Neural crest cell (in vitro differentiated cells): ENCODE results near the gene SLC7A6. TPM values are rescaled to one million over a fixed set of nuclear protein-coding genes. Genes with fewer than 3 reads are reported as not detected.

Source experiments
- DNase-seq: peaks from one replicate; pipeline ENCODE4 v3.0.0; 2021; ENCODE audit warnings: low read depth, mixed read lengths, low spot score
- H3K27ac Mint-ChIP-seq: one replicate; pipeline ENCODE4 v1.8.0; 2021; ENCODE audit warnings: mild to moderate bottlenecking, mixed read lengths; ENCODE audit not compliant: unreplicated experiment
- H3K27me3 Mint-ChIP-seq: 2 replicates; pipeline ENCODE4 v1.8.0; 2021; ENCODE audit warnings: low read depth, mild to moderate bottlenecking, mixed read lengths
- H3K36me3 Mint-ChIP-seq: 2 replicates; pipeline ENCODE4 v1.8.0; 2021; ENCODE audit warnings: low read depth, mild to moderate bottlenecking, mixed read lengths
- H3K4me1 Mint-ChIP-seq: 2 replicates; pipeline ENCODE4 v1.8.0; 2021; ENCODE audit warnings: mixed read lengths
- H3K4me3 Mint-ChIP-seq: one replicate; pipeline ENCODE4 v1.8.0; 2021; ENCODE audit warnings: mild to moderate bottlenecking, mixed read lengths
- H3K9me3 Mint-ChIP-seq: 2 replicates; pipeline ENCODE4 v1.8.0; 2021; ENCODE audit warnings: mixed read lengths
- total RNA-seq: library from RNA; stranded (reverse); gene quantifications from 2 replicates; pipeline ENCODE4 v1.2.1, GENCODE V29; 2021
- TF ChIP-seq, protein P1 (sequence below): fragments of 200-600 bp; sonication (generic); conservative IDR thresholded peaks from 2 replicates; pipeline ENCODE4 v1.5.0; 2021; ENCODE audit warnings: antibody characterized with exemption, mild to moderate bottlenecking

The SLC7A6 gene
- total RNA-seq, 1 donor from 2014 or later: 41.7 TPM

DNA sequence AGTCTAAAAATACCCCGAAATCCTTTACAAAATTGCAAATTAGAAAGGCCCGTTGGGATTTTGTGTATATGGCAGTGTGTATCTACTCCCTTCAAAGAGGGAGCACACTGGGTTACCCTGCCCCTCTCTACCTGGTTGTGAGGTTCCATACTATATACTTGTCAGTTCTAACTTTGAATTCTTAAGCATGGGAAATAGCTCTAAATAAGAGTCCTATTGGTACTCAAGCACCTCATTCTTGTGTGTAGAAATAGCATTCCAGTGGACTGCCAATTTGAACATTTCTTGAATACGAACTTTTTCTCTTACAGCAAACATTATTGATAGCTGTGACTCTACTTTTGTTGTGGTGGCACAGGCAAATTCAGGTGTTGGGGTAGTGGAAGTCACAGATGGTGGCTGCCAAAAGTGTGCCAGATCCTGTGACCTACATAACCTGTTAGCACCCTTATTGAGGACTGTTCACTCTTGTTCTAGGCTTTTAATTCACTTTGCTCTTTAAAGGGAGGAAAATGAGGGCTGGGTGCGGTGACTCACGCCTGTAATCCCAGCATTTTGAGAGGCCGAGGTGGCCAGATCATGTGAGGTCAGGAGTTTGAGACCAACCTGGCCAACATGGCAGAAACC lies 44.5 kb upstream of the SLC7A6 start:
- no peaks in the 10 kb centered on the region for H3K27me3 Mint-ChIP-seq
- H3K4me3 Mint-ChIP-seq: peak overlapping the region; percentile 44
- no peak for DNase-seq
- peak overlapping the region; percentile 92 for H3K27ac Mint-ChIP-seq
- TF ChIP-seq, protein P1, sequence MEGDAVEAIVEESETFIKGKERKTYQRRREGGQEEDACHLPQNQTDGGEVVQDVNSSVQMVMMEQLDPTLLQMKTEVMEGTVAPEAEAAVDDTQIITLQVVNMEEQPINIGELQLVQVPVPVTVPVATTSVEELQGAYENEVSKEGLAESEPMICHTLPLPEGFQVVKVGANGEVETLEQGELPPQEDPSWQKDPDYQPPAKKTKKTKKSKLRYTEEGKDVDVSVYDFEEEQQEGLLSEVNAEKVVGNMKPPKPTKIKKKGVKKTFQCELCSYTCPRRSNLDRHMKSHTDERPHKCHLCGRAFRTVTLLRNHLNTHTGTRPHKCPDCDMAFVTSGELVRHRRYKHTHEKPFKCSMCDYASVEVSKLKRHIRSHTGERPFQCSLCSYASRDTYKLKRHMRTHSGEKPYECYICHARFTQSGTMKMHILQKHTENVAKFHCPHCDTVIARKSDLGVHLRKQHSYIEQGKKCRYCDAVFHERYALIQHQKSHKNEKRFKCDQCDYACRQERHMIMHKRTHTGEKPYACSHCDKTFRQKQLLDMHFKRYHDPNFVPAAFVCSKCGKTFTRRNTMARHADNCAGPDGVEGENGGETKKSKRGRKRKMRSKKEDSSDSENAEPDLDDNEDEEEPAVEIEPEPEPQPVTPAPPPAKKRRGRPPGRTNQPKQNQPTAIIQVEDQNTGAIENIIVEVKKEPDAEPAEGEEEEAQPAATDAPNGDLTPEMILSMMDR: no peak
- peaks cover 16% of the 10 kb centered on the region for H3K4me1 Mint-ChIP-seq
- H3K36me3 Mint-ChIP-seq: no peaks in the 10 kb centered on the region
- no peaks in the 10 kb centered on the region for H3K9me3 Mint-ChIP-seq

DNA sequence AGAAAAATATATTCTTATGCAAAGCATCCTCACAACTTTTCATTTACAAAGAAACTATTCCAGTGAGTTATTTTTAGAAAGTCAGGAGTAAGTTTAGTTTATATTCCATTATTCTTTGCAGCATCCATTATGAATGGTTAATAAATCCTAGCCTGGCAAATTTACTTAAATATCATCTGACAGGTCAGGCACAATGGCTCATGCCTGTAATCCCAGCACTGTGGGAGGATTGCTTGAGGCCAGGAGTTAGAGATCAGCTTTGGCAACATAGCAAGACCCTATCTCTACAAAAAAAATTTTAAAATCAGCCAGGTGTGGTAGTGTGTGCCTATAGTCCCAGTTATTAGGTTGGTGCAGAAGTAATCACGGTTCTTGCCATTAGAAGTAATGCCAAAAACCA lies 41.3 kb upstream of the SLC7A6 start:
- Mint-ChIP-seq H3K27me3 (no peaks in the 10 kb centered on the region), H3K4me1 (peaks cover 16% of the 10 kb centered on the region), H3K36me3 (no peaks in the 10 kb centered on the region), H3K9me3 (no peaks in the 10 kb centered on the region), H3K4me3 (no peak overlapping the region), H3K27ac (no peak overlapping the region)
- TF ChIP-seq, protein P1: no peak
- no peak for DNase-seq

DNA sequence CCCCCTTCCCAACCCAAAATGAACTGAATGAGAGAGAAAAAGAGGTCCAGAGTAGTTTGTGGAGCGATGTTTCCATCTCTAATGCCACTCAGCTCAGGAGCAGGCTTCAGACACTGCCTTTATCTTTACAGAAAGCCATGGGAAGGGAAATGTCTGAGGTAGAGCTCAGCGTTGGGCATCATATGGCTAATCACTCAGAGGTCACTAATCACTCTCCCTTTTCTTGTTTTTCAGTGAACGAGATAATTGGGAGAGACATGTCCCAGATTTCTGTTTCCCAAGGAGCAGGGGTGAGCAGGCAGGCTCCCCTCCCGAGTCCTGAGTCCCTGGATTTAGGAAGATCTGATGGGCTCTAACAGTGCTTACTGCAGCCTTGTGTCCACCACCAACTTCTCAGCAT lies 38.2 kb upstream of the SLC7A6 start:
- H3K36me3 Mint-ChIP-seq: no peaks in the 10 kb centered on the region
- H3K27ac Mint-ChIP-seq: no peak overlapping the region
- no peaks in the 10 kb centered on the region for H3K9me3 Mint-ChIP-seq
- TF ChIP-seq, protein P1: no peak
- peaks cover 5% of the 10 kb centered on the region for H3K4me1 Mint-ChIP-seq
- no peak for DNase-seq
- no peaks in the 10 kb centered on the region for H3K27me3 Mint-ChIP-seq
- no peak overlapping the region for H3K4me3 Mint-ChIP-seq

DNA sequence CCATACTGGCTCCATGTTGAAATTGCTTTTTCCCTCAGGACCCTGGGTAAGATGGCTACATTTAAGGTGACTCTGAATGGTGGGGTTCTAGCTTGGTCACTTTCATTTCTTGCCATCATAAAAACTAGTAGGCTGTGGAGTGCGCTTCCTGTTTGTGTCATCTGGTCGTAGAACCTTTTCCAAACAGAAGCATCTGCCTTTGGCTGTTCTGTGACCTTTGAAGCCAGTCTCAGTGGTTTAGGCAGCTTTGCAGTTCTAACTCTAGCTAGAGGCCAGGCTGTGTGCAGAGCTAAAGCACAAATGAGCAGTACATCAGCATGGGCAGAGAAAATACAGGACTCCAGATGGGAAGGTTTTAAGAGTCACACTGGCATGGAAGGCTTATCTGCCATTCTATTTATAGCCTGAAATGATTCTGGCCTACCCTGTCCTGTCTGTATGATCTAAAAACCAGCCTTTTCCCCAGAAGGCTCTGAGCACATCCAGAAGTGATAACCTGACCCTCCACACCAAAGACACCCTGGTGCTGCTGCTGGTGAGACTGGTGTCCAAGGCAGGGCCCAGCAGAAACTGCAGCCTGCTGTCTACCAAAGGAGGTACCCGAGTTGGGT lies 37.0 kb upstream of the SLC7A6 start:
- TF ChIP-seq, protein P1: no peak
- H3K27me3 Mint-ChIP-seq: no peaks in the 10 kb centered on the region
- H3K27ac Mint-ChIP-seq: no peak overlapping the region
- no peaks in the 10 kb centered on the region for H3K9me3 Mint-ChIP-seq
- no peaks in the 10 kb centered on the region for H3K36me3 Mint-ChIP-seq
- H3K4me3 Mint-ChIP-seq: no peak overlapping the region
- no peaks in the 10 kb centered on the region for H3K4me1 Mint-ChIP-seq
- DNase-seq: no peak

DNA sequence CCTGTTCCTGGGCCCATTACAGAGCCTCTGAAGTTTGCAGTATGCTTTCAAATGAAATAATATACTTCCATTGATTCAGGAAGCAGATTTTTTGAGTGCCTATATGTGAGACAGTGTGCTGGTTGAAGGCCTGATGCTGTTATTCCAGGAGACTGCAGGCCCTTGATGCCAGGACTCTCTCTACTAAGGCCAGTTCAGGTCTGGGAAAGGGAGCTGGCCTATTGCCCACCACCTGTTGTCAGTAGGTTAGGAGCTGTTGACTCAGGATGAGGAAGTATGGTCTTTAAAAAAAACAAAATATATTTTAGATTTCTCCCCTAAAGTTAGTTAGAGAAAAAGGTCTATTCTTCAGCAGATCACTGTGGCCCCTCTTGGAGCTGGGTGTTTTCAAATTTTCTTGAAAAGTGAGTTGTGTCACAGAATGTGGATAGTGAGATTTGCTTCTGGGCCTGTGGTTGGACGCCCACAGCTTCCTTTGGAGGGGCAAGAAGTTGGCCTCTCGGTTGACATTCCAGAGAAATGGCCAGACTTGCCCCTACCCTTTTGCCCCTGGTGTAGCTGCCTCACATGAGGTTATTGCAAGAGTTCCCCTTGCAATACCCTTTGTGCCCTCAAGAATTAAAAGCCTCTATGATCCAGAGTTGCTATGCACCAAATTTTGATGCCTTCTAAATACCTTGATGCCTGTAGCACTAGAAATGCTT lies 36.3 kb upstream of the SLC7A6 start:
- no peak for DNase-seq
- TF ChIP-seq, protein P1: peak; percentile 36
- Mint-ChIP-seq H3K27ac (no peak overlapping the region), H3K4me3 (no peak overlapping the region), H3K36me3 (no peaks in the 10 kb centered on the region), H3K9me3 (no peaks in the 10 kb centered on the region), H3K4me1 (no peaks in the 10 kb centered on the region), H3K27me3 (peaks cover 6% of the 10 kb centered on the region)
